Ascending aorta (tissue), 2 donors: Measurements from ENCODE around the gene BLACAT1. TPM values are rescaled to one million over a fixed set of nuclear protein-coding genes. Genes with fewer than 3 reads are reported as not detected.
"Not testable (repeated sequence)": the region's sequence is repeated elsewhere in the genome, so short reads cannot be mapped to it uniquely, and the experiment has no call there.

Experiments
- DNase-seq, 2 donors: peaks; one replicate each; pipeline ENCODE4 v3.0.0-alpha.2; 2019; ENCODE audit warnings: low spot score in 2 of 2
- H3K27ac ChIP-seq, 2 donors: fragments of 200-600 bp; sonication (generic); one replicate each; pipeline ENCODE4 v1.5.1; 2016 to 2017; ENCODE audit warnings: mild to moderate bottlenecking in 1 of 2
- H3K27me3 ChIP-seq: fragments of 200-600 bp; sonication (generic); one replicate; pipeline ENCODE4 v1.5.1; 2017
- H3K36me3 ChIP-seq, 2 donors: fragments of 200-600 bp; sonication (generic); one replicate each; pipeline ENCODE4 v1.5.1; 2016
- H3K4me1 ChIP-seq, 2 donors: fragments of 200-600 bp; sonication (generic); one replicate each; pipeline ENCODE4 v1.5.1; 2016 to 2017; ENCODE audit warnings: mild to moderate bottlenecking in 1 of 2
- H3K4me3 ChIP-seq, 2 donors: fragments of 200-600 bp; sonication (generic); one replicate each; pipeline ENCODE4 v1.5.1; 2016 to 2017; ENCODE audit warnings: mild to moderate bottlenecking in 1 of 2
- H3K9me3 ChIP-seq, 2 donors: fragments of 200-600 bp; sonication (generic); one replicate each; pipeline ENCODE4 v1.5.1; 2016
- CTCF ChIP-seq, 3 experiments: fragments of 200-600 bp in 2 of 3; fragments of 450-650 bp in 1 of 3; sonication (generic) in 2 of 3; IDR thresholded peaks; one replicate each; pipeline ENCODE4 v1.5.1; 2016 to 2019; ENCODE audit warnings: antibody characterized with exemption in 3 of 3, mild to moderate bottlenecking in 1 of 3, moderate library complexity in 1 of 3
- intact Hi-C: fragments of 100-400 bp; cut with DNase I; formaldehyde crosslinking; loops from one replicate; pipeline ENCODE4 v1.15.1; 2023
- total RNA-seq: library from RNA; depleted of rRNA; stranded (reverse); fragments of >200 nt; gene quantifications from one replicate; pipeline ENCODE4 v1.1.0, GENCODE V29; 2016

BLACAT1 gene
- total RNA-seq, 1 donor from 2014 or later, result not detected

DNA sequence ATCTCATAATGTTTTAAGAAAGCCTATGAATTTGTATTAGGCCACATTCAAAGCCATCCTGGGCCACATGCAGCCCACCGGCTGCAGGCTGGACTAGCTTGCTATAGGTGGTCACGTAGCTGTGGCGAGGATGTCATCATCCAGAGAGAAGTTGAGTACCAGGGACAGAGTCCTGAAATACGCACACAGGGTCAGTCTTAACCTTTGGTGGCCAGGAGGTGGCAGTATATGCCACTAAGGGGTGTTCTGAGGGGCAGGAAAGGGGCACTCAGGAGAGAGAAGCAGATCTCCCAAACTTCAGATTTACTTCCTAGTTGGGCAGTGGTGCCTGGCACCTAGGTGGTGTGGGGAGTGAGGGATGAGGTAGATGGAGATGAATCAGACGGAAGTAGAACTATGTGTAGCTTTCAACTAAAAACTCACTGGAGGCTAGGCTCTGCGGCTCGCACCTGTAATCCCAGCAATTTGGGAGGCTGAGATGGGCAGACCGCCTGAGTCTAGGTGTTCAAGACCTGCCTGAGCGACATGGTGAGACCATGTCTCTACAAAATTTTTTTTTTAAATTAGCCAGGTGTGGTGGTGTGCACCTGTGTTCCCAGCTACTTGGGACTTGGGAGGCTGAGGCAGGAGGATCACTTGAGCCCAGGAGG lies 32.4 kb upstream of the BLACAT1 start:
- H3K36me3 ChIP-seq, result no peaks in the 10 kb centered on the region
- H3K27me3 ChIP-seq, result no peaks in the 10 kb centered on the region
- intact Hi-C loops, result loop anchor here (1.0 kb wide), 1 partner anchor 36 kb away; no protein-coding TSS in a partner anchor
- peak in 1 of 2 donors; percentile 71 for DNase-seq
- no peak overlapping the region for H3K27ac ChIP-seq
- TF ChIP-seq CTCF (IDR thresholded peaks at IDR 0.05), result peak; percentile 69 to 86 (median 80)
- H3K4me3 ChIP-seq, result no peak overlapping the region
- no peaks in the 10 kb centered on the region for H3K9me3 ChIP-seq
- H3K4me1 ChIP-seq, result peaks cover 3 to 10% of the 10 kb centered on the region in 2 donors

GRCh38 chr1:205486258-205486657 lies 30.4 kb upstream of the BLACAT1 start:
- no peak overlapping the region for H3K27ac ChIP-seq
- no peak for TF ChIP-seq CTCF (IDR thresholded peaks at IDR 0.05)
- H3K9me3 ChIP-seq, result no peaks in the 10 kb centered on the region
- no peaks in the 10 kb centered on the region for H3K36me3 ChIP-seq
- intact Hi-C loops, result no loop called here
- no peak overlapping the region for H3K4me3 ChIP-seq
- H3K27me3 ChIP-seq, result no peaks in the 10 kb centered on the region
- no peaks in the 10 kb centered on the region for H3K4me1 ChIP-seq
- no peak for DNase-seq

- no peaks in the 10 kb centered on the region for H3K4me1 ChIP-seq
- DNase-seq, result peak in 1 of 2 donors; percentile 70
- H3K27ac ChIP-seq, result no peak overlapping the region
- H3K36me3 ChIP-seq, result no peaks in the 10 kb centered on the region
- TF ChIP-seq CTCF (IDR thresholded peaks at IDR 0.05), result peak; percentile 84 to 95 (median 91)
- no peaks in the 10 kb centered on the region for H3K9me3 ChIP-seq
- no peak overlapping the region for H3K4me3 ChIP-seq
- no peaks in the 10 kb centered on the region for H3K27me3 ChIP-seq
- intact Hi-C loops, result loop anchor here (1.0 kb wide), 2 partner anchors 131 to 150 kb away; no protein-coding TSS in a partner anchor
Observed at GRCh38 chr1:205484985-205485967, 29.4 kb upstream of the BLACAT1 start.

GRCh38 chr1:205483372-205483771 lies 27.5 kb upstream of the BLACAT1 start:
- Histone ChIP-seq H3K27me3 (no peaks in the 10 kb centered on the region), H3K4me3 (no peak overlapping the region), H3K9me3 (no peaks in the 10 kb centered on the region), H3K27ac (no peak overlapping the region), H3K4me1 (no peaks in the 10 kb centered on the region), H3K36me3 (no peaks in the 10 kb centered on the region)
- no peak for DNase-seq
- no peak for TF ChIP-seq CTCF (IDR thresholded peaks at IDR 0.05)
- intact Hi-C loops, result no loop called here

GRCh38 chr1:205482587-205482986 lies 26.7 kb upstream of the BLACAT1 start:
- H3K36me3 ChIP-seq, H3K4me1 ChIP-seq, H3K4me3 ChIP-seq, H3K9me3 ChIP-seq, DNase-seq, intact Hi-C loops, H3K27me3 ChIP-seq, H3K27ac ChIP-seq: not testable (repeated sequence)
